T-helper 2 cell treated with Interferon-gamma antibody and Interleukin-4, amounts not matched to agents 5 μg/mL and 100 μg/mL, for 36 hours (primary cell): ENCODE results near the gene SH2D2A.

Experiments used
- DNase-seq: peaks from one replicate; pipeline ENCODE4 v3.0.0; 2021; ENCODE audit warnings: low spot score
- H3K27ac Mint-ChIP-seq: one replicate; pipeline ENCODE4 v1.8.0; 2021; ENCODE audit warnings: mild to moderate bottlenecking, mixed read lengths
- H3K27me3 Mint-ChIP-seq: one replicate; pipeline ENCODE4 v1.8.0; 2021; ENCODE audit warnings: low read depth, mixed read lengths
- H3K36me3 Mint-ChIP-seq: one replicate; pipeline ENCODE4 v1.8.0; 2021; ENCODE audit warnings: low read depth, mixed read lengths
- H3K4me1 Mint-ChIP-seq: one replicate; pipeline ENCODE4 v1.8.0; 2021; ENCODE audit warnings: low read depth, mixed read lengths
- H3K4me3 Mint-ChIP-seq: one replicate; pipeline ENCODE4 v1.8.0; 2022; ENCODE audit warnings: mild to moderate bottlenecking, moderate library complexity, mixed read lengths
- H3K9me3 Mint-ChIP-seq: one replicate; pipeline ENCODE4 v1.8.0; 2021; ENCODE audit warnings: mixed read lengths

The SH2D2A gene

DNA sequence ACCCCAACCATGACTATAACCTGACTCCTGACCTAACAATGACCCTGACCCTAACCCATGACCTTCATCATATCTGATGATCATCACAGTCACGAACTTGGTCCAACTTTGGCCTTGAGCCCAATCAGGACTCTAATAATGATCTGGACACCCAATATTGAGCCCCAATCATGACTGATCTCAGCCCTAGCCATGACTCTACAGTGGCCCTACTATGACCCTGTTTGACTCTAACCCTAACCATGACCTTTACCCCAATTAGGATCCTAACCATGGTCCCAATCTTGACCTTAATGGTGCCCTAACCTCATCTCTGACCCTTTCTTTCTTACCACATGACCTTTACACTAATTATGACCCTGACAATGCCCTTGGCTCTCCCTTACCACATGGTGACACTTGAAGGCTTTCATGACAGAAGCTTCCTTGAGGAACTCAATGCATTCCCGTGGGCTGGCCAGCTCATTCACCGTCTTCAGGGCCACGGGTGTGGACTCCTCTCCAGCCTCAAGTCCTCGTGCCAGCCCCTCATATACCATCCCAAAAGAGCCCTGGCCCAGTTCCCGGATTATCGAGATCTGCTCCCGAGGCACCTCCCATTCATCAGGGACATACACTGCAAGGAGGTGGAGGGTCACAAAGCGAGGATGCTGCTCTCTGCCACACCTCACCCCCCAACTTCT is 26.1 kb upstream of the SH2D2A start:
- H3K27ac Mint-ChIP-seq, result no peak overlapping the region

GRCh38 chr1:156841295-156841855 is 24.7 kb upstream of the SH2D2A start:
- Mint-ChIP-seq H3K4me3 (no peak overlapping the region), H3K27me3 (peaks cover 34% of the 10 kb centered on the region), H3K9me3 (no peaks in the 10 kb centered on the region)

More for the DNA sequence above, 26.1 kb upstream of the SH2D2A start:
- peaks cover 11% of the 10 kb centered on the region for H3K4me1 Mint-ChIP-seq
- DNase-seq, result no peak
- peaks cover 46% of the 10 kb centered on the region for H3K27me3 Mint-ChIP-seq
- H3K9me3 Mint-ChIP-seq, result no peaks in the 10 kb centered on the region
- no peaks in the 10 kb centered on the region for H3K36me3 Mint-ChIP-seq
- no peak overlapping the region for H3K4me3 Mint-ChIP-seq

DNA sequence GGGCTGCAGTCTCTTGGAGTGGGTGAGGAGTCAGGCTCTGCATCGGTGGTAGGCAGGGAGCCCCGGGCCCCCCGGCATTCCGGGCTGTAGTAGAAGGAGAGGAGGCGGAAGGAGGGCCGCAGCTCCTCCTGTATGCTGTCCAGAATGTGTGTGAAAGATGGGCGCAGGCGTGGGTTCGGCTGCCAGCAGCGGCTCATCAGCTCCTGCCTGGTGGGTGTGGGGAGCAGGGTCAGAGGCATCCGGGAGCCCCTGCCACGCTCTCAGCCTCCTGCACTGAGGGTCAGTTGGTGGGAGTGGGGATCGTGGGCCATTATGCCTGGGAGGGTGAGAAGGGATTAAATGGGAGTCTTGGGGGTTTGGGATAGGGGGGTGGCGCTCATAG is 24.2 kb upstream of the SH2D2A start:
- no peak for DNase-seq
- Mint-ChIP-seq H3K36me3 (no peaks in the 10 kb centered on the region), H3K4me1 (peaks cover 23% of the 10 kb centered on the region), H3K9me3 (no peaks in the 10 kb centered on the region), H3K4me3 (no peak overlapping the region), H3K27me3 (peaks cover 29% of the 10 kb centered on the region), H3K27ac (no peak overlapping the region)

More at GRCh38 chr1:156841295-156841855, 24.7 kb upstream of the SH2D2A start:
- Mint-ChIP-seq H3K27ac (no peak overlapping the region), H3K36me3 (no peaks in the 10 kb centered on the region), H3K4me1 (peaks cover 18% of the 10 kb centered on the region)
- no peak for DNase-seq

GRCh38 chr1:156840186-156840897 is 23.7 kb upstream of the SH2D2A start:
- no peaks in the 10 kb centered on the region for H3K9me3 Mint-ChIP-seq
- H3K4me1 Mint-ChIP-seq, result peaks cover 25% of the 10 kb centered on the region
- DNase-seq, result no peak
- H3K27me3 Mint-ChIP-seq, result peaks cover 25% of the 10 kb centered on the region
- H3K36me3 Mint-ChIP-seq, result no peaks in the 10 kb centered on the region
- no peak overlapping the region for H3K4me3 Mint-ChIP-seq
- H3K27ac Mint-ChIP-seq, result no peak overlapping the region

- no peak overlapping the region for H3K27ac Mint-ChIP-seq
- no peaks in the 10 kb centered on the region for H3K9me3 Mint-ChIP-seq
- H3K36me3 Mint-ChIP-seq, result no peaks in the 10 kb centered on the region
- H3K4me3 Mint-ChIP-seq, result no peak overlapping the region
- peaks cover 18% of the 10 kb centered on the region for H3K27me3 Mint-ChIP-seq
- H3K4me1 Mint-ChIP-seq, result peaks cover 25% of the 10 kb centered on the region
- DNase-seq, result no peak
Measured at GRCh38 chr1:156839426-156840109, 22.9 kb upstream of the SH2D2A start.

GRCh38 chr1:156838972-156839371 is 22.3 kb upstream of the SH2D2A start:
- DNase-seq, result no peak
- Mint-ChIP-seq H3K4me1 (peaks cover 26% of the 10 kb centered on the region), H3K27me3 (peaks cover 12% of the 10 kb centered on the region), H3K9me3 (no peaks in the 10 kb centered on the region), H3K27ac (no peak overlapping the region), H3K4me3 (no peak overlapping the region), H3K36me3 (no peaks in the 10 kb centered on the region)

DNA sequence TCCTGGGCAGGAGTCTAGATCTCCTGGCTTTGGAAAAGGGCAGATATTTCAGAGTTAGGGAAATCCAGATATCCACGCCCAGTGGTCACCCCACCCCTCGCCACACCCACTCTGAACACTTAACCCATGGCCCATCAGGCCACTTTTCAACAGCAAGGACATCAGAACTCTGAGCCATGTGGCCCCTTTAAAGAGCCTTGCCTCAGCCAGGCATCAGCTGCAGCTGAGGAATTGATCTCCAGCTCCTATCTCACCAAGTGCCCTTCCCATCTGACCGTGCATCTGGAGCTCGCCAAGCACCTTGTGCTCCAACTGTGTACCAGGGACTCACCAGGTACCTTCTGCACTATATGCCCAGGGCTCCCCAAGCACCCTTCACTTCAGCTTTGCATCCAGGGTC is 20.2 kb upstream of the SH2D2A start:
- no peaks in the 10 kb centered on the region for H3K36me3 Mint-ChIP-seq
- H3K9me3 Mint-ChIP-seq, result no peaks in the 10 kb centered on the region
- H3K4me1 Mint-ChIP-seq, result peaks cover 29% of the 10 kb centered on the region
- H3K27ac Mint-ChIP-seq, result no peak overlapping the region
- DNase-seq, result no peak
- no peaks in the 10 kb centered on the region for H3K27me3 Mint-ChIP-seq
- H3K4me3 Mint-ChIP-seq, result no peak overlapping the region

GRCh38 chr1:156836041-156836654 is 19.5 kb upstream of the SH2D2A start:
- Mint-ChIP-seq H3K4me3 (peak overlapping the region; percentile 6), H3K27ac (peak overlapping the region; percentile 23)

DNA sequence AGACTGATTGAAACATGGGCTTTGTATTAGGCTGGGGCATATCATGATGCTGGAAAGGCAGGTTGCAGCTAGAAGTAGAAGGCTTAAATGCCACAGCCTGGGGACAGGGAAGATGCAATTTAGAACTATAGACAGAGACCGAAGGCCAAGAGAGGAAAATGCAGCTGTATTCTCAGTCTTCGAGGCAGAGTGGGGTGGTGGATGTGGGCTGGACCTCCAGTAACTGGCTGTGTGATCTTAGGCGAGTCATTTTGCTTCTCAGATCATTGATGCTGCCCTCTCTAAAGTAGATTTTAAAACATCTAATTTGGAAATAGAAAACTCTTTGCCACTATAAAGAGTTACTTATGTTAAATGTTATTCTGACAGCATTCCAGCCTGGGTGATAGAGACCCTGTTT is 17.7 kb upstream of the SH2D2A start:
- no peak overlapping the region for H3K4me3 Mint-ChIP-seq
- H3K4me1 Mint-ChIP-seq, result peaks cover 28% of the 10 kb centered on the region
- no peak for DNase-seq
- no peaks in the 10 kb centered on the region for H3K9me3 Mint-ChIP-seq
- no peak overlapping the region for H3K27ac Mint-ChIP-seq
- H3K36me3 Mint-ChIP-seq, result no peaks in the 10 kb centered on the region
- H3K27me3 Mint-ChIP-seq, result peaks cover 6% of the 10 kb centered on the region

More at GRCh38 chr1:156836041-156836654, 19.5 kb upstream of the SH2D2A start:
- Mint-ChIP-seq H3K9me3 (no peaks in the 10 kb centered on the region), H3K27me3 (peaks cover 4% of the 10 kb centered on the region), H3K4me1 (peaks cover 29% of the 10 kb centered on the region), H3K36me3 (no peaks in the 10 kb centered on the region)
- DNase-seq, result peak; percentile 65

- H3K4me1 Mint-ChIP-seq, result peaks cover 26% of the 10 kb centered on the region
- no peaks in the 10 kb centered on the region for H3K9me3 Mint-ChIP-seq
- no peak for DNase-seq
- peaks cover 6% of the 10 kb centered on the region for H3K27me3 Mint-ChIP-seq
- H3K27ac Mint-ChIP-seq, result no peak overlapping the region
- no peaks in the 10 kb centered on the region for H3K36me3 Mint-ChIP-seq
- H3K4me3 Mint-ChIP-seq, result no peak overlapping the region
Measured at GRCh38 chr1:156833603-156834002, 17.0 kb upstream of the SH2D2A start.

GRCh38 chr1:156832434-156832833 is 15.8 kb upstream of the SH2D2A start:
- H3K36me3 Mint-ChIP-seq, result no peaks in the 10 kb centered on the region
- H3K4me3 Mint-ChIP-seq, result no peak overlapping the region
- no peak for DNase-seq
- no peaks in the 10 kb centered on the region for H3K9me3 Mint-ChIP-seq
- peaks cover 23% of the 10 kb centered on the region for H3K4me1 Mint-ChIP-seq
- H3K27me3 Mint-ChIP-seq, result peaks cover 6% of the 10 kb centered on the region
- H3K27ac Mint-ChIP-seq, result no peak overlapping the region

DNA sequence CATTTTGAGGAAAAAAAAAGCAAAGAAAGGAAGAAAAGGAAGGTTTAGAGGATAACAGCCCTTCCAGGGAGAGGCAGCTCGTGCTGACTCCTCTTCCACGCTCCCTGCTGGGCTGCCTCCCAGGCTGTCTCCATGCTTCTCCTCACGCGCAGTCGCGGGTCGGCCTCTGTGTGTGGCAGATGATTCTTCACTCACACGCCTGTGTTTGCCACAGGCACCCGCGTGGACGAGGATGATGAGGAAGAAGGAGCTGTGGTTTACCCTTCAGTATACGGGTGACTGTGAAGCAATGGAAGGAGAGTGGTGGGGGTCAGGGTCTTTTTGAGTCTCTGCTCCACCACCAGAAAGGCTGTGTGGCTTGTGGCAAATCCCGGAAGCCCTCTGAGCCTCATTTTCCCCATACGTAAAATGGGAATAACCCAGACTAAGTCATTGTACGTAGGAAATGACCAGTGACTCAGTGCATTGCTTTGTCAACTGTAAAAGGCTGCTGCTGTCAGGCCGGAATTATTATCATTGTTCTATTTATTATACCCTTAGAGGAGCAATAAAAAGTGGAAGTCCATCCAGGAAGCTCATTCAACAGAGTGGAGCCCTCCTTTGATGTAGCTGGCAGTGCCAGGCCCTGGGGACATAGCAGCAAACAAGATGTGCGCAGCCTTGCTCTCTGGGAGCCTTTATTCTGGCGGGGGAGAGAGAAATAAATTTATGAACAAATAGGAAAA is 11.9 kb upstream of the SH2D2A start:
- Mint-ChIP-seq H3K36me3 (no peaks in the 10 kb centered on the region), H3K4me1 (peaks cover under 1% of the 10 kb centered on the region), H3K9me3 (no peaks in the 10 kb centered on the region), H3K27me3 (peaks cover 6% of the 10 kb centered on the region), H3K27ac (no peak overlapping the region), H3K4me3 (no peak overlapping the region)
- no peak for DNase-seq

DNA sequence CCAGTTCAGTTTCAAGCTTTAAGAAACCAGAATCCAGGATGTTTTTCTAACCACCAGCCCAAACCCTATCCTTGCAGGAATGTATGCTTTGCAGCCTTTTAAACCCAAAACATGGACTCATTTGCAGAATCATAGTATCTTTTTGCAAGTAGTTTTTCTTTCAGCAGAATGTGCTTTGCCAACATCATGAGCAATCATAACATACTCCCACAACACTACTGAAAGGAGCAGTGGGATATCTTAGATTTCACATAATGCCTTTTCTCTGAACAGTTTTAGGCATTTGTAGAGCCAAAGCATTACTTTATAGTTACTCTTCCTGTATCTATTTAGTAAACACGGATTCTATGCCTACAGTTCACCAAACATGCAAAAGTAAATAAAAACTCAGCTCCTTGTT is 10.0 kb upstream of the SH2D2A start:
- Mint-ChIP-seq H3K27me3 (peaks cover 6% of the 10 kb centered on the region), H3K4me3 (no peak overlapping the region), H3K4me1 (peaks cover 9% of the 10 kb centered on the region), H3K36me3 (no peaks in the 10 kb centered on the region), H3K27ac (no peak overlapping the region), H3K9me3 (no peaks in the 10 kb centered on the region)
- no peak for DNase-seq
